Skin epidermis (tissue), 12 donors: Measurements from ENCODE around the gene MEPE.
"Not testable (repeated sequence)": the region's sequence is repeated elsewhere in the genome, so short reads cannot be mapped to it uniquely, and the experiment has no call there.

Experiments used
- H3K27ac ChIP-seq, 21 experiments: fragments of 200-600 bp; sonication (generic) in 11 of 21; one replicate each; pipeline ENCODE4 v1.5.0; 2020; ENCODE audit warnings: mild to moderate bottlenecking in 3 of 21, inconsistent platforms in 2 of 21, moderate library complexity in 2 of 21
- H3K4me3 ChIP-seq, 7 experiments: fragments of 200-600 bp; sonication (generic) in 2 of 7; one replicate each; pipeline ENCODE4 v1.5.0; 2020; ENCODE audit warnings: inconsistent platforms in 2 of 7, mild to moderate bottlenecking in 2 of 7, moderate library complexity in 1 of 7

Gene MEPE

DNA sequence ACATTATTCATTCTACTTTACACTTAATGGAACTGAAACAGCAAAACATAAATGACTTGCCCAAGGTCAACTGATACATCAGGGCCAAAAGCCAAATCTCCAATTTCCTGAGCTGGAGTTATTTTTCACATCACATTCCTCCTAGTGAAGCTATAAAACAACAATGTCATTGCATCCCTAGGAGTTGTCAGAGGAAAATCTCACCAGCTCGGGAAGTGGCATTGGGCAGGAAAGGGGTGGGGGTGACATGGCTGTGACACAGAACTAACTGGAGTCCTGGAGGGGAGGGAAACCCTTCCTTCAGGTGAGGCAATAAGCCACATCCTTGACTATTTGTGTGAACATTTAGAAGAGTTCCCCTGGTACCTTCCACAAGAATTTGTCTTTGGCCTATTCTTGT, 47.3 kb downstream of the MEPE start:
- H3K27ac ChIP-seq, result no peak overlapping the region

DNA sequence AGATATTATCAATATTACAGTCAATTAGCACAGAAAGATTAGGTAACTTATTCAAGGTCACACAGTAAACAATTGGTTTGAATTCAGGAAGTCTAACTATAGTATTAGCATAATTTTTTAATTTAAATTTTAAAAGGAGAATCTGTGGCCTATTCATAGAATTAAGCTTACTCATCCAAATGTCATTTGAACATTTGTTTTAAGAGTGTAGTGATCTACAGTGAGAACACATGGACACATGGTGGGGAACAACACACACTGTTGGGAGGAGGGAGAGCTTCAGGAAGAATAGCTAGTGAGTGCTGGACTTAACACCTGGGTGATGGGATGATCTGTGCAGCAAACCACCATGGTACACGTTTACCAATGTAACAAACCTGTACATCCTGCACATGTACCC, 48.3 kb downstream of the MEPE start:
- Histone ChIP-seq H3K27ac (no peak overlapping the region), H3K4me3 (no peak overlapping the region)

More for the DNA sequence above, 47.3 kb downstream of the MEPE start:
- H3K4me3 ChIP-seq, result no peak overlapping the region

- H3K4me3 ChIP-seq, result no peak overlapping the region
- no peak overlapping the region for H3K27ac ChIP-seq
These were observed 49.6 kb downstream of the MEPE start for GRCh38 chr4:87882321-87882720.

- H3K4me3 ChIP-seq, result no peak overlapping the region
- H3K27ac ChIP-seq, result no peak overlapping the region
These were observed 50.1 kb downstream of the MEPE start for GRCh38 chr4:87882861-87883260.

DNA sequence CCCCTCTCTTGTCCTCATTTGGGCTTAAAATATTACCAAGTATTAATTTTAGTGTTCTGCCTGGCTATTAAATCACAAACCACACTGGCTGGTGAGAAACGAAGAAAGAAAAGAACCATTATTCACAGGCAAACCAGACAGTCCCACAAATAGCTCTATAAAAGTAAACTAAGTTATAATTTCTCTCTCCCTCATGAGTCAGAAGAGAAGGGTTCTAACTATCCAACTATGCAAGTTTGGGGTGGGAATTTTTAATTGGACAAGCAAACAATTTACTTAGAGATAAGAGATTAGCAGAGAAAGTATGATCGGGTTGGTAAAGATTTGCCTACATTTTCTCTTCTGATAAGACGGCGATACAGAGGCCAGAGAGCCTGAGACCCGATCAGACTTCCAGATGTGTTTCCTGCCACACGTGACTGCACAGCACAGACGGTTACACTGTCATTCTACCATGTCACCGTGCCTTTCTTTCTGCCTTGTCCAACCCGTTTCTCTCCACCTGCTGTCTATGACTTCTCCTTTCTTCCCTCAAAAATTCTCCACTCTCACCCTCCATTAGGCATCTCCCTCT, 52.3 kb downstream of the MEPE start:
- no peak overlapping the region for H3K4me3 ChIP-seq
- no peak overlapping the region for H3K27ac ChIP-seq

DNA sequence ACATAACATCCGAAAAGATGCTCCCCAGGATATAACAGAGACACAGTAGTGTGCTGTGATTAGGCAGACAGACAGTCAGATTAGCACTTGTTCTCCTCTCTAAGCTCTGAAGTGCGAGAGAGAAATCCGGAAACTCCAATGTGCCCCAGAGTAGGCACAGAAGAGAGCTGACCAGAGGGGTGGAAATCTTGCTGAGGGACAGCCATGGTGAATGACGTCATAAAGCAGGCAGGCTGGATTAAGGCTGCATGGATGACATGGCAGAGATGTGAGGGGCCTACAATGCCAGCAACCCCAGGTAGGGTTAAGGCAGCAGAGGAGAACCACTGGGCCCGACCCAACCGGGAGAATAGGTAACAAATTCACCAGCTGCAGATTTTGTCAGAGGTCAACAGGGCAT, 53.3 kb downstream of the MEPE start:
- Histone ChIP-seq H3K27ac (no peak overlapping the region), H3K4me3 (no peak overlapping the region)

- H3K4me3 ChIP-seq, H3K27ac ChIP-seq: not testable (repeated sequence)
These were observed 58.0 kb downstream of the MEPE start for GRCh38 chr4:87890753-87891152.

GRCh38 chr4:87895964-87896621, 63.3 kb downstream of the MEPE start:
- no peak overlapping the region for H3K27ac ChIP-seq

More at GRCh38 chr4:87895964-87896621, 63.3 kb downstream of the MEPE start:
- no peak overlapping the region for H3K4me3 ChIP-seq
